PFSK-1 (cell line): ENCODE data around the gene GRID1.

Experiments used
- POLR2AphosphoS5 ChIP-seq: IDR thresholded peaks from 2 replicates; pipeline ENCODE4 v1.6.1; 2012; ENCODE audit warnings: low read depth, mild to moderate bottlenecking, control low read depth, low read length, moderate library complexity
- SIN3A ChIP-seq: IDR thresholded peaks from 2 replicates; pipeline ENCODE4 v1.6.1; 2012; ENCODE audit warnings: mild to moderate bottlenecking, low read length, moderate library complexity, borderline replicate concordance; ENCODE audit not compliant: insufficient read depth

GRCh38 chr10:85861513-85862197 is 504.9 kb downstream of the GRID1 start:
- TF ChIP-seq SIN3A (no peak), POLR2AphosphoS5 (no peak)
